Measurements from ENCODE around the gene CCDC12. TPM values are rescaled to one million over a fixed set of nuclear protein-coding genes. Genes with fewer than 3 reads are reported as not detected.

The CCDC12 gene
- total RNA-seq, 1 experiment from 2014 or later, result 46.5 TPM

GRCh38 chr3:46950177-46950576 lies 26.4 kb downstream of the CCDC12 start:
- peaks cover 0 to 9% of the 10 kb centered on the region in 2 experiments; a peak in 1 of 4 replicates for H3K36me3 ChIP-seq (ENCODE audit: control insufficient read depth in 1 of 2, insufficient read depth in 2 of 2, low read length in 2 of 2)
- H3K9me3 ChIP-seq (ENCODE audit: control insufficient read depth in 1 of 2, insufficient read depth in 1 of 2, low read depth in 1 of 2, low read length in 2 of 2), result no peaks in the 10 kb centered on the region
- no TSS peak for BruUV-seq (replicated peaks)
- POLR2A ChIA-PET, result interaction anchor here (1.2 kb wide), 1 partner anchor 26 kb away, joined by 4 read pairs; the partner anchor contains the start of gene CCDC12
- TF ChIP-seq JUND (IDR thresholded peaks at IDR 0.05) (no peak), SIN3A (IDR thresholded peaks at IDR 0.05; ENCODE audit: low read depth) (no peak), FOSL1 (IDR thresholded peaks at IDR 0.05; ENCODE audit: low read depth) (no peak), EZH2 (IDR thresholded peaks at IDR 0.05) (no peak), YY1 (IDR thresholded peaks at IDR 0.05; ENCODE audit: extremely low read depth, insufficient replicate concordance, low read depth, low read length) (no peak), CEBPB (IDR thresholded peaks at IDR 0.05; ENCODE audit: low read depth) (no peak), ZNF274 (IDR thresholded peaks at IDR 0.05; ENCODE audit: low read depth, low read length) (no peak), ATF3 (IDR thresholded peaks at IDR 0.05) (no peak), MAX (IDR thresholded peaks at IDR 0.05) (no peak), ZBTB33 (IDR thresholded peaks at IDR 0.05; ENCODE audit: extremely low read depth, insufficient replicate concordance, low read length) (no peak), ELF1 (IDR thresholded peaks at IDR 0.05; ENCODE audit: borderline replicate concordance, low read depth) (no peak), REST (IDR thresholded peaks at IDR 0.05; ENCODE audit: low read depth) (no peak), RAD21 (IDR thresholded peaks at IDR 0.05; ENCODE audit: low read depth) (no peak)
- no peaks in the 10 kb centered on the region for H3K27me3 ChIP-seq (ENCODE audit: insufficient read depth, low read length)
- H3K27ac ChIP-seq (ENCODE audit: low read depth, low read length), result no peak overlapping the region
- H4K20me1 ChIP-seq (ENCODE audit: insufficient read depth), result peaks cover 49% of the 10 kb centered on the region
- peaks cover 51 to 77% of the 10 kb centered on the region in 2 experiments for H3K4me1 ChIP-seq (ENCODE audit: control insufficient read depth in 1 of 2, insufficient read depth in 2 of 2, low read length in 2 of 2)
- RAD21 ChIA-PET (ENCODE audit: low non-redundant PET in 1 of 2, low total read pairs in 2 of 2, uncharacterized antibody in 2 of 2, unreplicated experiment in 2 of 2), result no interaction called here
- CTCF ChIA-PET, result no interaction called here
- peaks cover 98% of the 10 kb centered on the region for H3K79me2 ChIP-seq (ENCODE audit: insufficient read depth, low read length)
- peak overlapping the region; percentile 64 for H3K4me2 ChIP-seq (ENCODE audit: low read length)
- no peak overlapping the region for H3K4me3 ChIP-seq (replicated peaks in 1 of 2; ENCODE audit: low read depth in 1 of 2, low read length in 2 of 2)
- DNase-seq (ENCODE audit: low read depth, low spot score) (no peak), ATAC-seq (no peak)
- H3K9me2 ChIP-seq (ENCODE audit: insufficient read depth), result no peaks in the 10 kb centered on the region
- intact Hi-C loops (cut with micrococcal nuclease), result no loop called here
- H2AFZ ChIP-seq (ENCODE audit: low read depth, low read length, poor library complexity, severe bottlenecking), result no peak overlapping the region
- H3K9ac ChIP-seq (ENCODE audit: low read length), result no peak overlapping the region
